Nephron progenitor cell (in vitro differentiated cells): ENCODE results near the gene COMT.

Source experiments
- DNase-seq: peaks from one replicate; pipeline ENCODE4 v3.0.0; 2021
- H3K27ac Mint-ChIP-seq: 2 replicates; pipeline ENCODE4 v1.8.0; 2021; ENCODE audit warnings: mild to moderate bottlenecking, moderate library complexity, mixed read lengths
- H3K27me3 Mint-ChIP-seq: 2 replicates; pipeline ENCODE4 v1.8.0; 2021; ENCODE audit warnings: mild to moderate bottlenecking, low read depth, mixed read lengths; ENCODE audit not compliant: poor library complexity
- H3K36me3 Mint-ChIP-seq: 2 replicates; pipeline ENCODE4 v1.8.0; 2021; ENCODE audit warnings: low read depth, mixed read lengths
- H3K4me1 Mint-ChIP-seq: 2 replicates; pipeline ENCODE4 v1.8.0; 2021; ENCODE audit warnings: mixed read lengths
- H3K4me3 Mint-ChIP-seq: 2 replicates; pipeline ENCODE4 v1.8.0; 2021; ENCODE audit warnings: mild to moderate bottlenecking, moderate library complexity, mixed read lengths
- H3K9me3 Mint-ChIP-seq: 2 replicates; pipeline ENCODE4 v1.8.0; 2021; ENCODE audit warnings: mild to moderate bottlenecking, moderate library complexity, mixed read lengths
- CTCF ChIP-seq: fragments of 200-600 bp; sonication (generic); IDR thresholded peaks from 2 replicates; pipeline ENCODE4 v1.5.0; 2021; ENCODE audit warnings: antibody characterized with exemption

COMT gene

GRCh38 chr22:19896665-19897355 is 44.8 kb upstream of the COMT start:
- Mint-ChIP-seq H3K4me1 (peaks cover 42% of the 10 kb centered on the region), H3K4me3 (no peak overlapping the region), H3K36me3 (peaks cover 7% of the 10 kb centered on the region), H3K27ac (no peak overlapping the region), H3K9me3 (no peaks in the 10 kb centered on the region), H3K27me3 (peaks cover 12% of the 10 kb centered on the region)
- no peak for TF ChIP-seq CTCF
- DNase-seq = no peak

GRCh38 chr22:19897726-19898125 is 43.8 kb upstream of the COMT start:
- Mint-ChIP-seq H3K4me3 (no peak overlapping the region), H3K27me3 (peaks cover 12% of the 10 kb centered on the region), H3K27ac (no peak overlapping the region), H3K4me1 (peaks cover 42% of the 10 kb centered on the region), H3K9me3 (no peaks in the 10 kb centered on the region), H3K36me3 (peaks cover 7% of the 10 kb centered on the region)
- no peak for DNase-seq
- TF ChIP-seq CTCF = no peak

- H3K27ac Mint-ChIP-seq = no peak overlapping the region
- H3K4me1 Mint-ChIP-seq = peaks cover 42% of the 10 kb centered on the region
- no peak for DNase-seq
- peaks cover 7% of the 10 kb centered on the region for H3K36me3 Mint-ChIP-seq
- TF ChIP-seq CTCF = no peak
- H3K27me3 Mint-ChIP-seq = peaks cover 13% of the 10 kb centered on the region
- no peaks in the 10 kb centered on the region for H3K9me3 Mint-ChIP-seq
- H3K4me3 Mint-ChIP-seq = no peak overlapping the region
Observed at GRCh38 chr22:19898145-19898544, 43.4 kb upstream of the COMT start.

GRCh38 chr22:19898831-19899567 is 42.6 kb upstream of the COMT start:
- no peak overlapping the region for H3K27ac Mint-ChIP-seq
- H3K27me3 Mint-ChIP-seq = peaks cover 18% of the 10 kb centered on the region
- peaks cover 4% of the 10 kb centered on the region for H3K36me3 Mint-ChIP-seq
- H3K9me3 Mint-ChIP-seq = no peaks in the 10 kb centered on the region
- no peak for TF ChIP-seq CTCF
- no peak for DNase-seq
- H3K4me3 Mint-ChIP-seq = no peak overlapping the region
- H3K4me1 Mint-ChIP-seq = peaks cover 42% of the 10 kb centered on the region

GRCh38 chr22:19900707-19901436 is 40.7 kb upstream of the COMT start:
- TF ChIP-seq CTCF = no peak
- DNase-seq = no peak
- H3K4me1 Mint-ChIP-seq = peaks cover 51% of the 10 kb centered on the region
- H3K36me3 Mint-ChIP-seq = peaks cover 2% of the 10 kb centered on the region
- H3K4me3 Mint-ChIP-seq = no peak overlapping the region
- H3K9me3 Mint-ChIP-seq = no peaks in the 10 kb centered on the region
- H3K27ac Mint-ChIP-seq = no peak overlapping the region
- H3K27me3 Mint-ChIP-seq = peaks cover 18% of the 10 kb centered on the region
